RWPE2 (cell line): ENCODE results near the gene ITGB1.

Experiments used
- ATAC-seq: fragments of 200-7000 bp; cut with Tn5 transposase; 3 replicates; pipeline ENCODE4 v1.9.1; 2021; ENCODE audit warnings: low read depth
- DNase-seq: peaks from one replicate; pipeline ENCODE4 v3.0.0-alpha.2; 2020; ENCODE audit warnings: low spot score
- H3K27ac ChIP-seq: fragments of 450-650 bp; 2 replicates; pipeline ENCODE4 v1.5.1; 2017; ENCODE audit warnings: mild to moderate bottlenecking; ENCODE audit not compliant: poor library complexity, severe bottlenecking
- H3K27me3 ChIP-seq: fragments of 250-450 bp; sonication (Bioruptor Pico); 2 replicates; pipeline ENCODE4 v1.5.1; 2021; ENCODE audit warnings: mild to moderate bottlenecking, moderate library complexity; ENCODE audit not compliant: insufficient read depth, poor library complexity, severe bottlenecking
- H3K36me3 ChIP-seq: fragments of 250-450 bp; sonication (Bioruptor Pico); 2 replicates; pipeline ENCODE4 v1.5.1; 2020; ENCODE audit warnings: low read depth, mild to moderate bottlenecking, moderate library complexity
- H3K4me1 ChIP-seq: fragments of 250-450 bp; sonication (Bioruptor Pico); 2 replicates; pipeline ENCODE4 v1.5.1; 2021; ENCODE audit warnings: mild to moderate bottlenecking, moderate library complexity; ENCODE audit not compliant: insufficient read depth, poor library complexity, severe bottlenecking
- H3K4me3 ChIP-seq: fragments of 250-450 bp; sonication (Bioruptor Pico); 2 replicates; pipeline ENCODE4 v1.5.1; 2021; ENCODE audit warnings: mild to moderate bottlenecking, moderate library complexity; ENCODE audit not compliant: severe bottlenecking
- H3K9me3 ChIP-seq: fragments of 250-450 bp; sonication (Bioruptor Pico); 2 replicates; pipeline ENCODE4 v1.5.1; 2021; ENCODE audit warnings: mild to moderate bottlenecking, moderate library complexity; ENCODE audit not compliant: severe bottlenecking
- CTCF ChIP-seq: fragments of 450-650 bp; IDR thresholded peaks from one replicate; pipeline ENCODE4 v1.5.1; 2017; ENCODE audit warnings: mild to moderate bottlenecking, moderate library complexity; ENCODE audit not compliant: poor library complexity, severe bottlenecking

ITGB1 gene

GRCh38 chr10:32955299-32955772 lies 2.7 kb downstream of the ITGB1 start:
- Histone ChIP-seq H3K27me3 (no peaks in the 10 kb centered on the region), H3K9me3 (no peaks in the 10 kb centered on the region), H3K27ac (peak overlapping the region; percentile 95), H3K4me1 (peaks cover 38% of the 10 kb centered on the region), H3K36me3 (peaks cover 59% of the 10 kb centered on the region), H3K4me3 (peak overlapping the region; percentile 83)
- ATAC-seq (no peak), DNase-seq (no peak)
- TF ChIP-seq CTCF: no peak

DNA sequence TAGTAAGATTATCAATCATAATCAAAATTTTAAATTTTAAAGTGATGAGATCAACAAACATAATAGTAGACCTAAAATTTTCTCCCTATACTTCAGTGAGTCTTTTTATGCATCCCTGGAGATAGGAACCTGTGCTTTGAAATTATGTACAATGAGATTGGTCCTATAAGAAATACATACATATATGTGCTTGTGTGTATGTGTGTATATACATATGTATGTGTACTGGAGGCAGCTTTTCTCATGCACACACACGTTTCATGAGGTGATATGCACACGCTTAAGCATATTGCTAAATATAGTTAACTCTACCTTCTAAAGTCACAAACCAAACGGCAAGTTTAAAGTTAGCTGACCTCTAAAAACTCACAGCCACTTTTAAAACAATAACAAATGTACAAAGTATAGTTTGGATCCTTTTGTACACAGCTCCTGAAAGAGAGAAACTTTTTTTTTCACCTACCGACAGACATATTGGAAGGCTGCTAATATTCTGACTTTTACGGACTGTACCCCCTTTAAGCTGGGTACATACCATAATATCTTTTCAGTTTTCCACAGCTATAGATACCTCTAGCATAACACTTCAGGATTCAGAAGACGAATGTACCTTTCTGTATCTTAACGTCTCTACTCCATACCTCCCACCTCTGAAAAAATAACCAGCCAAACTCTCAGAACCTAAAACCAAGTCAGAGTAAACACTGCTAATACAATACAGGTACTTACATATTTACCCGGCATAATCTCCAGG lies 3.3 kb downstream of the ITGB1 start:
- Histone ChIP-seq H3K9me3 (no peaks in the 10 kb centered on the region), H3K36me3 (peaks cover 63% of the 10 kb centered on the region), H3K27ac (peak overlapping the region; percentile 95), H3K4me1 (peaks cover 38% of the 10 kb centered on the region), H3K27me3 (no peaks in the 10 kb centered on the region), H3K4me3 (peak overlapping the region; percentile 83)
- DNase-seq: no peak
- ATAC-seq: no peak
- no peak for TF ChIP-seq CTCF

DNA sequence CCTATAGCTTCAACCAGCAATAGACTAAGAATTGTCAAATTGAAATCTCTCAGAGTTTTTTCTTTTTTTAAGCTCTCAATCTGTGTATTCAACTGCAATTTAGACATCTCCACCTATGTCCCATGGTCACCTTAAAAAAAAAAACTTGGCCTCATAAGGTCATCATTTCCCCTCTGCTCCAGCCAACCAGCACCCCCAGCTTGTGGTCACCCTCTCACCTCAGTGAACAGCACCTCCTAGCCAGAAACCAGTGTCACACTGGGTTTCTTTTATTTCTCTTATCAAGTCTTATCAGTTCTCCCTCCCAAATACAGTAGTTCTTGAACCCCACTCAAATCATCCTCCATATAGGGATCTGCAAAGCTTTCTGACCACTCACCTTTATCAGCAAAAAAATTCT lies 4.0 kb downstream of the ITGB1 start:
- no peaks in the 10 kb centered on the region for H3K9me3 ChIP-seq
- peaks cover 68% of the 10 kb centered on the region for H3K36me3 ChIP-seq
- no peak for ATAC-seq
- peak overlapping the region; percentile 95 for H3K27ac ChIP-seq
- no peaks in the 10 kb centered on the region for H3K27me3 ChIP-seq
- H3K4me3 ChIP-seq: peak overlapping the region; percentile 83
- H3K4me1 ChIP-seq: peaks cover 44% of the 10 kb centered on the region
- DNase-seq: no peak
- TF ChIP-seq CTCF: peak; percentile 11

DNA sequence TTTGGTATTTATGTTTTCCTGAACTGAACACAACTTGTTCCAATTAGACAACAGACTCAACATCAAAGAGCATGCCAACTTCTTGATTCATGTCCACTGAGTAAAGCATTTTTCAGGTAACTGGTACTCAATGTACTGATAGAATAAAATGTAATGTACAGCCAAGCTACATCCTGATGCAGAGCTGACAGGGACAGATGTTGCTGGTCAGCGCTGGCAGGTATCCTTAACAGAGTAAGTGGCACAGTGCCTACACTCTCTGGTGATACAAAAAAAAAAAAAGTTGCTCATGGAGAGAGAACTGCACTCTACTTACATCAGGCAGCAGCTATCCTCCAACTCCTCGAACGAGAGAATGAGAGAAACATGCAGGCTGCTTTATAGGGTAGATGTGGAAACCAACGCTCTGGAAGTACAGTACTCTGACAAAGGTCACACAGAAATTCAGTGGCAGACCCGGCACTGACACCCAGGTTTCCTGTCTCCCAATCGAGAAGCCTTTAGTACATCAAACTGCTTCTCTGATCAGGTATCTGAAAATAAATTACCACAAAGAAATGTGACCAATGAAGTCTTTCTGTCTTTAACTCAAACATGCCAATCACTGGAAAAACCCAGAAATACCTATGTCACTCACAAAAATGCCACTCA lies 4.6 kb downstream of the ITGB1 start:
- ATAC-seq (peak; percentile 13), DNase-seq (no peak)
- no peak for TF ChIP-seq CTCF
- no peaks in the 10 kb centered on the region for H3K27me3 ChIP-seq
- no peaks in the 10 kb centered on the region for H3K9me3 ChIP-seq
- H3K4me1 ChIP-seq: peaks cover 51% of the 10 kb centered on the region
- H3K36me3 ChIP-seq: peaks cover 68% of the 10 kb centered on the region
- peak overlapping the region; percentile 83 for H3K4me3 ChIP-seq
- peak overlapping the region; percentile 95 for H3K27ac ChIP-seq
